ENCODE results near the gene MS4A4E. TPM values are rescaled to one million over a fixed set of nuclear protein-coding genes. Genes with fewer than 3 reads are reported as not detected.

Gene MS4A4E
- total and polyA plus RNA-seq, 2 of the 13 experiments (the other 11 are each of a cell fraction or from before 2014, with no cell fraction given): not detected

DNA sequence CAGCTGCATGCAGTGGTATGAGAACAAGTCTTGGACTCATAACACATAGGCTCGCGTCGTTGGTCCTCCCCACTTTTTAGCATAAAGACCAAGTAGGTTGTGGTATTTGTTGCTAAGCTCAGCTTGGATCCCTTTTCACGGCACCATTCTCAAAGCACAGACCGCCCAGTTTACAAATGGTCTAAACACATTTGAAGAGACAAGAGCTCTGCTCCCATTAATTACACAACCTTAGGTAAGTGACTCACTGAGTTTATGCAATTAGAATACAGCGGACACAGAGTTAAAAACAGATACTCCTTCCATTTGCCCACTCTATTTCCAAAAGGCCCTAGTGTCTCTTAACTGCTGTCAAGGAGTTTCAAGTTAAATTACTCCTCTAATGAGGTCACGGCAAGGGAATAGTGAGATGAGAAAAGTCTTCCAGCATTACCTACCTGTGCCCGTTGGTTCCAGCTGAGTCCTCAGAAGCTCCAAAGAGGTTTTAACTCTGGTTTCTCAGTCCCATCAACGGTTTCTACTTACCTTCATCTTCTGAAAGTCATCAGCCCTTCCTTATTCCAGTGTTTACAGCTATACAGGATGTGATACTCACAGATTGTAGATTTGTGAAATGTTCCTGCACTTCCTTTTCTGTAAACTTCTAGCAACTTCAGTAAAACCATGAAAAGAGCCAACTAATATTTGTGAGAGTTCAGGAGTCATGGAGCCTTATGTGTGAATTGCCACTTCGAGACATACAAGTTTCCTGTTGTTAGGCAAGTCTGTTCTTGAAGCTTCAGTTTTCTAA lies 60.2 kb downstream of the MS4A4E start, which contains the start of gene MS4A6A:
Gene MS4A6A, minus strand, starts transcription at position 543 of the 790 bp plus-strand sequence. CDS start 1,356 bp downstream, outside the sequence.
- no peak within 1 kb of the TSS for H3K9ac ChIP-seq (ENCODE audit: insufficient read depth, low read depth, low read length)

More for the DNA sequence above, 60.2 kb downstream of the MS4A4E start, which contains the start of gene MS4A6A:
- ATAC-seq (no peak), DNase-seq (ENCODE audit: low spot score) (no peak), FAIRE-seq (no peak)
- BruUV-seq (replicated peaks): no TSS peak
- ChIA-PET CTCF (ENCODE audit: low intra/inter-chr PET ratio, low total read pairs) (no interaction called here), POLR2A (no interaction called here)
- H3K36me3 ChIP-seq (replicated peaks in 1 of 2; ENCODE audit: control insufficient read depth in 1 of 2, insufficient read depth in 2 of 2, low read length in 2 of 2): no peaks in the 10 kb centered on the region
- no peaks in the 10 kb centered on the region for H3K9me3 ChIP-seq (ENCODE audit: low read length)
- H3K4me1 ChIP-seq (ENCODE audit: insufficient read depth, low read length): no peaks in the 10 kb centered on the region
- H2AFZ ChIP-seq (ENCODE audit: low read length): no peak within 1 kb of the TSS
- no peak within 1 kb of the TSS for H3K4me2 ChIP-seq (ENCODE audit: low read depth, low read length)
- whole genome bisulfite sequencing (ENCODE audit: low lambda C conversion rate): 25% methylated on average over 9 of the region's 10 CpGs
- no peak for TF ChIP-seq EED (CRISPR knock-in tag; IDR thresholded peaks at IDR 0.05)
- no peak for TF ChIP-seq BRD4 (CRISPR knock-in tag; IDR thresholded peaks at IDR 0.05)
- TF ChIP-seq, protein P1, sequence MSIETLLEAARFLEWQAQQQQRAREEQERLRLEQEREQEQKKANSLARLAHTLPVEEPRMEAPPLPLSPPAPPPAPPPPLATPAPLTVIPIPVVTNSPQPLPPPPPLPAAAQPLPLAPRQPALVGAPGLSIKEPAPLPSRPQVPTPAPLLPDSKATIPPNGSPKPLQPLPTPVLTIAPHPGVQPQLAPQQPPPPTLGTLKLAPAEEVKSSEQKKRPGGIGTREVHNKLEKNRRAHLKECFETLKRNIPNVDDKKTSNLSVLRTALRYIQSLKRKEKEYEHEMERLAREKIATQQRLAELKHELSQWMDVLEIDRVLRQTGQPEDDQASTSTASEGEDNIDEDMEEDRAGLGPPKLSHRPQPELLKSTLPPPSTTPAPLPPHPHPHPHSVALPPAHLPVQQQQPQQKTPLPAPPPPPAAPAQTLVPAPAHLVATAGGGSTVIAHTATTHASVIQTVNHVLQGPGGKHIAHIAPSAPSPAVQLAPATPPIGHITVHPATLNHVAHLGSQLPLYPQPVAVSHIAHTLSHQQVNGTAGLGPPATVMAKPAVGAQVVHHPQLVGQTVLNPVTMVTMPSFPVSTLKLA (IDR thresholded peaks at IDR 0.05): no peak
- no peak for TF ChIP-seq HHEX (CRISPR knock-in tag; IDR thresholded peaks at IDR 0.05)
- TF ChIP-seq JARID2 (CRISPR knock-in tag; IDR thresholded peaks at IDR 0.05; ENCODE audit: insufficient replicate concordance): no peak
- TF ChIP-seq, protein P2, sequence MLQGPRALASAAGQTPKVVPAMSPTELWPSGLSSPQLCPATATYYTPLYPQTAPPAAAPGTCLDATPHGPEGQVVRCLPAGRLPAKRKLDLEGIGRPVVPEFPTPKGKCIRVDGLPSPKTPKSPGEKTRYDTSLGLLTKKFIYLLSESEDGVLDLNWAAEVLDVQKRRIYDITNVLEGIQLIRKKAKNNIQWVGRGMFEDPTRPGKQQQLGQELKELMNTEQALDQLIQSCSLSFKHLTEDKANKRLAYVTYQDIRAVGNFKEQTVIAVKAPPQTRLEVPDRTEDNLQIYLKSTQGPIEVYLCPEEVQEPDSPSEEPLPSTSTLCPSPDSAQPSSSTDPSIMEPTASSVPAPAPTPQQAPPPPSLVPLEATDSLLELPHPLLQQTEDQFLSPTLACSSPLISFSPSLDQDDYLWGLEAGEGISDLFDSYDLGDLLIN (CRISPR knock-in tag; IDR thresholded peaks at IDR 0.05; ENCODE audit: borderline replicate concordance): no peak
- no peak for TF ChIP-seq HES4 (CRISPR knock-in tag; IDR thresholded peaks at IDR 0.05; ENCODE audit: borderline replicate concordance)
- TF ChIP-seq MTF2 (CRISPR knock-in tag; IDR thresholded peaks at IDR 0.05; ENCODE audit: borderline replicate concordance): no peak
- TF ChIP-seq, protein P3, sequence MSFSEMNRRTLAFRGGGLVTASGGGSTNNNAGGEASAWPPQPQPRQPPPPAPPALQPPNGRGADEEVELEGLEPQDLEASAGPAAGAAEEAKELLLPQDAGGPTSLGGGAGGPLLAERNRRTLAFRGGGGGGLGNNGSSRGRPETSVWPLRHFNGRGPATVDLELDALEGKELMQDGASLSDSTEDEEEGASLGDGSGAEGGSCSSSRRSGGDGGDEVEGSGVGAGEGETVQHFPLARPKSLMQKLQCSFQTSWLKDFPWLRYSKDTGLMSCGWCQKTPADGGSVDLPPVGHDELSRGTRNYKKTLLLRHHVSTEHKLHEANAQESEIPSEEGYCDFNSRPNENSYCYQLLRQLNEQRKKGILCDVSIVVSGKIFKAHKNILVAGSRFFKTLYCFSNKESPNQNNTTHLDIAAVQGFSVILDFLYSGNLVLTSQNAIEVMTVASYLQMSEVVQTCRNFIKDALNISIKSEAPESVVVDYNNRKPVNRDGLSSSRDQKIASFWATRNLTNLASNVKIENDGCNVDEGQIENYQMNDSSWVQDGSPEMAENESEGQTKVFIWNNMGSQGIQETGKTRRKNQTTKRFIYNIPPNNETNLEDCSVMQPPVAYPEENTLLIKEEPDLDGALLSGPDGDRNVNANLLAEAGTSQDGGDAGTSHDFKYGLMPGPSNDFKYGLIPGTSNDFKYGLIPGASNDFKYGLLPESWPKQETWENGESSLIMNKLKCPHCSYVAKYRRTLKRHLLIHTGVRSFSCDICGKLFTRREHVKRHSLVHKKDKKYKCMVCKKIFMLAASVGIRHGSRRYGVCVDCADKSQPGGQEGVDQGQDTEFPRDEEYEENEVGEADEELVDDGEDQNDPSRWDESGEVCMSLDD (CRISPR knock-in tag; IDR thresholded peaks at IDR 0.05; ENCODE audit: borderline replicate concordance): no peak
- no peak for TF ChIP-seq SP140L (CRISPR knock-in tag; IDR thresholded peaks at IDR 0.05; ENCODE audit: borderline replicate concordance)
- no peak for TF ChIP-seq HNF4G (IDR thresholded peaks at IDR 0.05; ENCODE audit: borderline replicate concordance, low read depth, low read length)
- no peak for TF ChIP-seq HNF4G (CRISPR knock-in tag; IDR thresholded peaks at IDR 0.05; ENCODE audit: borderline replicate concordance, low read depth)
- TF ChIP-seq ZNF343 (CRISPR knock-in tag; IDR thresholded peaks at IDR 0.05): no peak
- TF ChIP-seq ZSCAN22 (CRISPR knock-in tag; IDR thresholded peaks at IDR 0.05): no peak
- H3K4me3 ChIP-seq (replicated peaks in 1 of 3; ENCODE audit: insufficient read depth in 1 of 3, low read depth in 2 of 3, low read length in 3 of 3): no peak within 1 kb of the TSS
- H3K27me3 ChIP-seq (ENCODE audit: control insufficient read depth in 1 of 2, insufficient read depth in 2 of 2, low read length in 2 of 2): no peaks in the 10 kb centered on the region; a peak in 1 of 5 replicates
- no peaks in the 10 kb centered on the region for H4K20me1 ChIP-seq (ENCODE audit: insufficient read depth, low read length)
- in situ Hi-C loops (cut with HindIII; ENCODE audit: extremely low pct_ligation_motif_present, low pct_unique_long_range_greater_than_20kb) (no loop called here), intact Hi-C loops (cut with micrococcal nuclease; ENCODE audit: unreplicated experiment) (no loop called here)
- no peaks in the 10 kb centered on the region for H3K79me2 ChIP-seq (ENCODE audit: insufficient read depth, low read length)
- no peak within 1 kb of the TSS for H3K27ac ChIP-seq (ENCODE audit: extremely low read length, insufficient read depth, low read length)

All from HepG2 (cell line).